HUDEP-2 (cell line): Measurements from ENCODE around the gene MCRS1.
"Not testable (repeated sequence)": the region's sequence is repeated elsewhere in the genome, so short reads cannot be mapped to it uniquely, and the experiment has no call there.

Source experiments
- DNase-seq, 76 experiments: peaks; one replicate each; lab custom pipeline; 2025; ENCODE audit not compliant: unreplicated experiment in 76 of 76; lab: John Stamatoyannopoulos, UW

MCRS1 gene

GRCh38 chr12:49542592-49543160 is 25.3 kb downstream of the MCRS1 start:
- no peak for DNase-seq

GRCh38 chr12:49541911-49542505 is 25.9 kb downstream of the MCRS1 start:
- DNase-seq = no peak

- no peak for DNase-seq
Measured at GRCh38 chr12:49541140-49541861, 26.6 kb downstream of the MCRS1 start.

GRCh38 chr12:49540229-49541139 is 27.5 kb downstream of the MCRS1 start:
- DNase-seq = no peak

- DNase-seq = no peak
Measured at GRCh38 chr12:49539406-49540228, 28.3 kb downstream of the MCRS1 start.

GRCh38 chr12:49538510-49539403 is 29.2 kb downstream of the MCRS1 start, which contains the start of gene KCNH3:
TSS of gene KCNH3 (plus strand) at chr12:49539030. CDS start at chr12:49539417, 387 bp downstream.
- DNase-seq = peak in 71 of 76 experiments; percentile 12 to 88 (median 70)

- peak in 9 of 76 experiments; percentile 3 to 44 (median 13) for DNase-seq
Measured at GRCh38 chr12:49537752-49538509, 30.0 kb downstream of the MCRS1 start.

GRCh38 chr12:49537231-49537751 is 30.7 kb downstream of the MCRS1 start:
- no peak for DNase-seq

GRCh38 chr12:49536526-49537071 is 31.3 kb downstream of the MCRS1 start:
- no peak for DNase-seq

GRCh38 chr12:49535921-49536525 is 31.9 kb downstream of the MCRS1 start:
- DNase-seq = no peak

GRCh38 chr12:49534731-49535278 is 33.1 kb downstream of the MCRS1 start:
- DNase-seq = no peak

- DNase-seq = not testable (repeated sequence)
Measured at GRCh38 chr12:49534122-49534521, 33.8 kb downstream of the MCRS1 start.

GRCh38 chr12:49533331-49533730 is 34.6 kb downstream of the MCRS1 start:
- DNase-seq = no peak

- no peak for DNase-seq
Measured at GRCh38 chr12:49531745-49532144, 36.2 kb downstream of the MCRS1 start.

GRCh38 chr12:49529414-49529813 is 38.5 kb downstream of the MCRS1 start:
- peak in 2 of 76 experiments; percentile 10 to 24 for DNase-seq

- no peak for DNase-seq
Measured at GRCh38 chr12:49527361-49528130, 40.4 kb downstream of the MCRS1 start.
